HG02623 (cell line): ENCODE data around the gene PTPRE.
A peak's percentile ranks its signal among the peaks of the same experiment; 100 is the strongest.

Source experiments
- ATAC-seq: cut with Tn5 transposase; IDR thresholded peaks from one replicate; pipeline ENCODE4 v1.9.1; 2021; ENCODE audit warnings: moderate library complexity; ENCODE audit not compliant: unreplicated experiment

The PTPRE gene

DNA sequence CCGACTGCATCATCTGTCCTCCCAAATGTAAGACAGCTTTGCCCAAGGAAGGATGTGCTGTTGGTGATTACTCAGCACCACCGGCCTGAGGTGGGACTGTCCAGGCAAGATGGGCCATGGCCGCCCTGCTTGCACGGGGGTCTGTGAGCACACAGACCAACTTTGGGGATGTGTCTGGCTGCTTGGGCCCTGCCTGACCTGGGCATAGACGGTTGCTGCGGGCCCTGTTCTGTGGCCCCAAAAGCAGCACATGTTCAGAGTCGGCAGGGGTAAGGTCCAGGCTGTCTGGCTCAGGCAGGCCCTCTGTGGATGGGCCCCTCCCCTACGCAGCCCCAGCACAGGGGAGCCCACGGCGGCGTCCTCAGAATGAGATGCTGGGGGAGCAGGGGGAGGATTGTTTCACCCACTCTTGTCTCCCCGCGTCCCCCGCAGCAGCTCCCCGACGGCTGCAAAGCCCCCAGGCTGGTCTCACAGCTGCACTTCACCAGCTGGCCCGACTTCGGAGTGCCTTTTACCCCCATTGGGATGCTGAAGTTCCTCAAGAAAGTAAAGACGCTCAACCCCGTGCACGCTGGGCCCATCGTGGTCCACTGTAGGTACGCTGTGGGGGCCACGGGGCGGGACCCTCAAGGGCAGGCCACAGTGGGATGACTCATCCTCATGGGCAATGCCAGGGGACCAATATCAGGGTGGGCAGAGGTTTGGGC is 160.9 kb downstream of the PTPRE start:
- no peak for ATAC-seq

GRCh38 chr10:128068398-128069285 is 161.7 kb downstream of the PTPRE start:
- ATAC-seq: no peak

DNA sequence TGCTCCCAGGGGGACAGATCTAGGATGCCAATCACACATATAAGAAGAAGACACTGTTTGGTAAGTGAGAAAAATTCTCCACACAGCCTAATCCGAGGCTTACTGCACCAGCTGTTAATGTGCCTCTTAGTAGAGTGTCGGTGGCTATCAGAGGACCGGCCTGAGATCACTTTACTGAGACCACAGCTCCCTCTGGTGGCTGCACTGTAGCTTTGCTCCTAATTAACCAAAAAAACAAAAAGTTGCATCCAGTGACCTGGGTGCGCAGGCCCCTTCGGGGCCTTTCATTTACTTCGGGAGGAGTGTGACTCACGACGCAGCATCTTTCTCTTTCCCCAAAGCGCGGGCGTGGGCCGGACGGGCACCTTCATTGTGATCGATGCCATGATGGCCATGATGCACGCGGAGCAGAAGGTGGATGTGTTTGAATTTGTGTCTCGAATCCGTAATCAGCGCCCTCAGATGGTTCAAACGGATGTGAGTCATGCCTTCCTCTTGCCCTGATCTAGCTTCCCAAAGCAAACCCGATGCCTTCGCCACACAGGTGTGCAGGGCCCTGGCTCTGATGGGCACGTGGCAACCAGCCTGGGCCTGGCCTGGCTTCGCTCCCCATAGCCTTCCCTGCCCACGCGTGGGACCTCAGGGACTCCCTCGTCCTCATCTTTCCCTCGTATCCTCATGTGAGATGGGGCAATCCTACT is 162.6 kb downstream of the PTPRE start:
- ATAC-seq: no peak

GRCh38 chr10:128070161-128070560 is 163.3 kb downstream of the PTPRE start:
- no peak for ATAC-seq

GRCh38 chr10:128070721-128071416 is 164.0 kb downstream of the PTPRE start:
- no peak for ATAC-seq

- no peak for ATAC-seq
Measured at GRCh38 chr10:128071417-128071782, 164.5 kb downstream of the PTPRE start.

GRCh38 chr10:128072046-128072445 is 165.1 kb downstream of the PTPRE start:
- ATAC-seq: no peak

- no peak for ATAC-seq
Measured at GRCh38 chr10:128072941-128073645, 166.2 kb downstream of the PTPRE start.

DNA sequence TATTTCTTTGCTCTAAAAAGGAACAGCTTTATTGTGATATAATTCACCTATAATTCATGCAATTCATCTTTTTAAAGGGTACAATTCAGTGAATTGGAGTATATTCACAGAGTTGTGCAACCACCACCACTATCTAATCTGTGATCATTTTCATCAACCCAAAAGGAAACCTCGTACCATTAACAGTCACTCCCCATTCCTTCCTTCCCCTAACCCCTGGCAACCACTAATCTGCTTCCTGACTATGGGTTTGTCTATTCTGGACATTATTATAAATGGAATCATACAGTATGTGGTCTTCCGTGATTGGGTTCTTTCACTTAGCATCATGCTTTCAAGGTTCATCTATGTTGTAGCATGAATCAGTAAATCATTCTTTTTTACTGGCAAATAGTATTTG is 167.0 kb downstream of the PTPRE start:
- no peak for ATAC-seq

- no peak for ATAC-seq
Measured at GRCh38 chr10:128074589-128074988, 167.7 kb downstream of the PTPRE start.

DNA sequence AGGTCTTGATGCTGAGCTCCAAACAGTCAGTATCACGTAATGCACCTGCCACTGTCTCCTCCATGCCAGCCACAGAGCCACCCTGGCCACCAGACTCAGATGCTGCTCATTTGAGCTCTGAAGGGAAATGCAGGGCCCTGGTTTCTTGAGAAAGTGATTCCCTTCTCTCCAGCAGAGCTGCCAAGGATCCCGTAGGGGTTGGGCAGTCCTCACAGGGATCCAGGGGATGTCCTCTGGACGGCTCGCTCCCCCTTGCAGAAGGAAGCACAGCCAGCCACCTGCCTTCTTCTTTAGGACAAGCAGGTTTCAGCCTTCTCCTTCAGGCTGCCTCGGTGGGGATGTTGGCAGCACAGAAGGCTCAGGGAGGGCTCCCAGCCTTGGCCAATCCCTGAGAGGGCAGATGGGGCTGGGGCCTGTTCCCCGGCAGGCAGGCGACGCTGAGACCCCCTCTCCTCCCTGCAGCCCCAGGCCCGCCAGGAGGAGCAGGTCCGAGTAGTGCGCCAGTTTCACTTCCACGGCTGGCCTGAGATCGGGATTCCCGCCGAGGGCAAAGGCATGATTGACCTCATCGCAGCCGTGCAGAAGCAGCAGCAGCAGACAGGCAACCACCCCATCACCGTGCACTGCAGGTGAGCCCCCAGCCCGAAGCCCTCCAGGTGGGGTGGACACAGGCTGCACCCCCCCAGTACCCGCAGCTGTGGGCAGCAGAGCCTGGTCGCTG is 170.4 kb downstream of the PTPRE start:
- no peak for ATAC-seq

- ATAC-seq: peak; percentile 50
Measured at GRCh38 chr10:128078136-128078969, 171.4 kb downstream of the PTPRE start.

- no peak for ATAC-seq
Measured at GRCh38 chr10:128080231-128080630, 173.3 kb downstream of the PTPRE start.

- ATAC-seq: no peak
Measured at GRCh38 chr10:128080641-128081040, 173.7 kb downstream of the PTPRE start.

DNA sequence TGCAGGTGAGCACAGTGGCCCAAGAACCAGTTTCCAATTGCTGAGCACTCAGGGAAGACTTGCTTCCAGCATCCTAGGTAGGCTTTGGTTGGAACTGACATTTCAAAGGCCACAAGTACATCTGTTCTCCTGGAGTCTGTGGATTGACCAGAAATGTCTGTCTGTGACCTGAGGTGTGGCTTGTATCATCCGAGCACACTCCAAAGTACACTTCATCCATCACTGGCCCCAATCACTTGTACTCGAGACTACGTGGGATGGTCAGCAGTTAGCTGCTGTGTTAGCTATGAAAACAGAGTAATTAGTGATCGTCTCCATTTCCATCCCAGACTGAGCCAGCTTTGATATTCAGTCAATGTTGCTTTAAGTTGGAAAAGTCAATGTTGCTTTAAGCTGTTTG is 174.3 kb downstream of the PTPRE start:
- no peak for ATAC-seq

DNA sequence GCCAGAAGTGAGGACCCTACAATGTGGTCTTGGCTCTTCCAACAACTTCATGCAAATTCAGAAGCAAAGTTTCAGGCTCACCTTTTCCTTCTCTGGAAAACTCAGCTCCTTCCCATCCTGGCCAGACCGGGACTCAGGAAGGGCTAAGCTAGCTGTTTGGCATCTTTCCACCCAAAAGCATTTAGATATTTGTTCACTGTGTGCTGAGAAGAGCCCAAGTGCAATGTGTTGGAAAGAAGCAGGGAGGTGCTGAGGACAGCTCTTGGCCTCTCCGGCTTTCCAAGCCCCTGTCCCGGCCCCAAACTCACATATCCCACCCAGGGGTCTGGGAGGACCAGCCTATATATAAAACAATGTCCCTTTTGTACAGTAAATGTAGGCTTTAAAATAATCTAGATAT is 174.8 kb downstream of the PTPRE start:
- no peak for ATAC-seq

DNA sequence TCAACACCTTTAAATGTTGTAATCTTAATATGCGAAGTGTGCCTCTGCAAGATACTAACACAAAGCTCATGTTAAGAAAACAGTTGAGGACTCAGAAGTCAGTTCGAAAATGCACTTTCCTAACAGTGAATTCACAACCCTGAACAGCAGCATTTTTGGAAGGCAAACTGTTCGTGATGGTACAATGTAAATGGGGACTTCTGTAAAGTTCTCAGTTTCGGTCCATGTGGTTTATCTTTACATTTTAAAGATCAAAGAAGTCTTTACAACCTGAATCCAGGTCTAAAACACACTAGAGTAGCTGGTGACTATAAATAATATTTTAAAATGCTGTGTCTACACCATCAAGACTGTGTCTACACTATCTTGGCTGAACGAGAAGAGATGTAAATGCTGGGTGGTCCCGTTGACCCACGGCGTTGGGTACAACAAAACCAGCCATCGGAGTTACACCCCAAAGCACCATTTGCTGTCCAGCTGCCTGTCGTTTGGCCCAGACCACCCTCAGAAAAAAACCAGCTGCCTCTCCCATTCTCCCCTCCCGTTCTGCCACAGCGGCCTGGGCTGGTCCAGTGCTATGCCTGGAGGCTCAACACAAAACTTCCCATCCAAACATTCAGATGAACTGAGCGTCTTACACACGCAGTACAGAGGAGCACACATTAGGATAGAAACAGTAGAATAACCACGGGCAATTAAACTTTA is 176.4 kb downstream of the PTPRE start:
- no peak for ATAC-seq

GRCh38 chr10:128084364-128084763 is 177.5 kb downstream of the PTPRE start:
- ATAC-seq: no peak
